GM12891 (cell line): ENCODE data around the gene TNFRSF12A.

ENCODE experiments used
- POLR2A ChIP-seq: IDR thresholded peaks from 2 replicates; pipeline ENCODE4 v1.6.1; 2011; ENCODE audit warnings: low read depth, low read length, control low read depth
- POLR2AphosphoS5 ChIP-seq: IDR thresholded peaks from 2 replicates; pipeline ENCODE4 v1.6.1; 2011; ENCODE audit warnings: low read depth, low read length, control low read depth

- TF ChIP-seq POLR2A = no peak
- no peak for TF ChIP-seq POLR2AphosphoS5
Observed at GRCh38 chr16:3021449-3022207, 1.5 kb downstream of the TNFRSF12A start.
